GM12878 (cell line): Measurements from ENCODE around the gene ZFPM1. TPM values are rescaled to one million over a fixed set of nuclear protein-coding genes. Genes with fewer than 3 reads are reported as not detected.

Experiments
- ATAC-seq: fragments of 200-7000 bp; cut with Tn5 transposase; 3 replicates; pipeline ENCODE4 v1.9.1; 2020; ENCODE audit warnings: mild to moderate bottlenecking, moderate library complexity
- BruUV-seq: library from RNA; stranded (reverse); fragments of 400-500 nt; replicated peaks from 2 replicates; lab custom pipeline; 2021; lab: Mats Ljungman, UMichigan
- CTCF ChIA-PET: fragments of 300-600 bp; sonication (Branson Sonifier 250); formaldehyde crosslinking; extraction: SDS; loops from one replicate; lab custom pipeline; 2021; ENCODE audit warnings: inconsistent platforms; lab: Yijun Ruan, JAX
- POLR2A ChIA-PET: fragments of 350-600 bp; formaldehyde crosslinking; extraction: SDS; loops from one replicate; lab custom pipeline; 2021; ENCODE audit warnings: inconsistent platforms; lab: Charles Lee
- RAD21 ChIA-PET: fragments of 300-600 bp; sonication (Branson Sonifier 250); formaldehyde crosslinking; loops from one replicate; lab custom pipeline; 2023; ENCODE audit warnings: antibody characterized with exemption; ENCODE audit not compliant: unreplicated experiment; lab: Charles Lee
- SMC1A ChIA-PET: fragments of 300-600 bp; sonication (Branson Sonifier 250); formaldehyde crosslinking; loops from one replicate; lab custom pipeline; 2023; ENCODE audit not compliant: unreplicated experiment, uncharacterized antibody; lab: Charles Lee
- DNase-seq: peaks from one replicate; pipeline ENCODE4 v3.0.0-alpha.2; 2011; ENCODE audit warnings: low read depth, low spot score
- FAIRE-seq: peaks from 3 replicates; lab custom pipeline; 2011; peaks lifted over from hg19 to GRCh38; lab: Jason Lieb, UNC
- H2AFZ ChIP-seq: 2 replicates; pipeline ENCODE4 v1.6.0; 2011; ENCODE audit warnings: low read depth, low read length, control low read depth; ENCODE audit not compliant: control insufficient read depth
- H3K27ac ChIP-seq: 2 replicates; pipeline ENCODE4 v1.5.1; 2011; ENCODE audit warnings: control low read depth; ENCODE audit not compliant: control insufficient read depth, insufficient read depth
- H3K27me3 ChIP-seq, 2 experiments: replicated peaks in 1 of 2; 2 replicates each; pipeline versions ENCODE4 v1.6.0 to v1.6.1; 2011; ENCODE audit warnings: low read length in 1 of 2; ENCODE audit not compliant: control insufficient read depth in 2 of 2, insufficient read depth in 2 of 2
- H3K36me3 ChIP-seq, 2 experiments: 2 replicates each; pipeline ENCODE4 v1.5.1; 2011; ENCODE audit warnings: low read length in 1 of 2; ENCODE audit not compliant: control insufficient read depth in 2 of 2, insufficient read depth in 2 of 2
- H3K4me1 ChIP-seq: 2 replicates; pipeline ENCODE4 v1.6.1; 2011; ENCODE audit warnings: mild to moderate bottlenecking, low read length, moderate library complexity, mixed read lengths; ENCODE audit not compliant: control insufficient read depth, insufficient read depth
- H3K4me2 ChIP-seq: 2 replicates; pipeline ENCODE4 v1.6.0; 2011; ENCODE audit warnings: control low read depth; ENCODE audit not compliant: control insufficient read depth, insufficient read depth
- H3K4me3 ChIP-seq: fragments of 200-600 bp; sonication (generic); 2 replicates; pipeline ENCODE4 v1.5.1; 2016
- H3K79me2 ChIP-seq: 2 replicates; pipeline ENCODE4 v1.6.0; 2011; ENCODE audit warnings: low read length; ENCODE audit not compliant: control insufficient read depth, insufficient read depth
- H3K9ac ChIP-seq: 2 replicates; pipeline ENCODE4 v1.8.0; 2011; ENCODE audit warnings: low read length, control low read depth, mixed read lengths; ENCODE audit not compliant: control insufficient read depth, insufficient read depth
- H3K9me3 ChIP-seq: replicated peaks from 3 replicates; pipeline ENCODE4 v1.5.1; 2011; ENCODE audit warnings: mild to moderate bottlenecking, low read length; ENCODE audit not compliant: control insufficient read depth, insufficient read depth
- H4K20me1 ChIP-seq: 2 replicates; pipeline ENCODE4 v1.6.0; 2011; ENCODE audit not compliant: control insufficient read depth, insufficient read depth
- CBX3 ChIP-seq: fragments of 200-600 bp; sonication (generic); IDR thresholded peaks from 2 replicates; pipeline ENCODE4 v1.6.1; 2016; ENCODE audit warnings: low read depth, borderline replicate concordance
- ESRRA ChIP-seq: IDR thresholded peaks from 2 replicates; pipeline ENCODE4 v1.6.1; 2012; ENCODE audit warnings: mild to moderate bottlenecking, low read length, improper control_type of control experiment
- KAT2A ChIP-seq: conservative IDR thresholded peaks from 2 replicates; pipeline ENCODE4 v1.6.1; 2011; ENCODE audit warnings: low read depth, low read length; ENCODE audit not compliant: control insufficient read depth
- NBN ChIP-seq: fragments of 450-650 bp; IDR thresholded peaks from 2 replicates; pipeline ENCODE4 v1.6.1; 2016
- NFIC ChIP-seq: IDR thresholded peaks from 2 replicates; pipeline ENCODE4 v1.6.1; 2012; ENCODE audit warnings: low read depth, mild to moderate bottlenecking, inconsistent platforms, low read length, moderate library complexity
- NR2F1 ChIP-seq: fragments of 450-650 bp; conservative IDR thresholded peaks from 2 replicates; pipeline ENCODE4 v1.6.1; 2017; ENCODE audit warnings: mild to moderate bottlenecking
- RAD51 ChIP-seq: fragments of 450-650 bp; IDR thresholded peaks from 2 replicates; pipeline ENCODE4 v1.6.1; 2016; ENCODE audit warnings: moderate library complexity, mild to moderate bottlenecking, inconsistent platforms
- TARDBP ChIP-seq: IDR thresholded peaks from 2 replicates; pipeline ENCODE4 v1.6.1; 2016; ENCODE audit warnings: borderline replicate concordance
- ZBED1 ChIP-seq: IDR thresholded peaks from 2 replicates; pipeline ENCODE4 v1.6.1; 2016; ENCODE audit warnings: borderline replicate concordance
- WGBS: methylation state at CpG from one replicate; pipeline ENCODE4 v1.1.6; 2016; ENCODE audit warnings: low lambda C conversion rate; ENCODE audit not compliant: insufficient replicate concordance, insufficient coverage; ENCODE audit errors: missing lambda C conversion rate; 5-methylcytosine and 5-hydroxymethylcytosine counted together
- in situ Hi-C: fragments of 300-500 bp; cut with MboI; formaldehyde crosslinking; loops from 9 replicates; pipeline ENCODE4 v1.14.3; 2018; ENCODE audit warnings: mixed read lengths
- intact Hi-C: fragments of 100-400 bp; cut with micrococcal nuclease; formaldehyde crosslinking; loops from one replicate; pipeline ENCODE4 v1.14.2; 2022; ENCODE audit not compliant: unreplicated experiment
- polyA plus RNA-seq, 11 experiments: library from polyadenylated mRNA; depleted of rRNA in 4 of 11; unstranded in 6 of 11; stranded (reverse) in 5 of 11; fragments of >200 nt; fragmentation: Nextera tagmentation in 4 of 11; fragmentation: Illumina TruSeq in 1 of 11; extraction: Ambion mirVana in 4 of 11; extraction: Trizol in 1 of 11; gene quantifications; 1 replicate in 1 of 11; 2 replicates in 10 of 11; pipeline versions ENCODE4 v1.2.1 to v1.2.3, GENCODE V29; 2011 to 2016; ENCODE audit warnings: inconsistent platforms in 2 of 11, missing spikeins in 2 of 11, low read depth in 1 of 11
- total RNA-seq, 4 experiments: library from RNA; depleted of rRNA in 3 of 4; stranded (reverse); fragments of >200 nt in 3 of 4; fragmentation: Illumina TruSeq in 1 of 4; extraction: Trizol in 1 of 4; gene quantifications; 2 replicates each; pipeline versions ENCODE4 v1.2.1 to v1.2.3, GENCODE V29; 2013 to 2021
- TF ChIP-seq, protein P1 (sequence below): fragments of 450-650 bp; IDR thresholded peaks from 2 replicates; pipeline ENCODE4 v1.6.1; 2014; ENCODE audit warnings: mild to moderate bottlenecking
- TF ChIP-seq, protein P2 (sequence below): IDR thresholded peaks from 2 replicates; pipeline ENCODE4 v1.6.1; 2012; ENCODE audit warnings: low read depth, low read length, improper control_type of control experiment
- TF ChIP-seq, protein P3 (sequence below): IDR thresholded peaks from 2 replicates; pipeline ENCODE4 v1.6.1; 2011; ENCODE audit warnings: mild to moderate bottlenecking, low read depth, low read length, moderate library complexity; ENCODE audit not compliant: insufficient replicate concordance
- TF ChIP-seq, protein P4 (sequence below): fragments of 450-650 bp; formaldehyde crosslinking; IDR thresholded peaks from 2 replicates; pipeline ENCODE4 v1.4.0; 2020; ENCODE audit warnings: mild to moderate bottlenecking, moderate library complexity
- TF ChIP-seq, protein P5 (sequence below), 3 experiments: IDR thresholded peaks in 2 of 3; conservative IDR thresholded peaks in 1 of 3; 2 replicates each; pipeline ENCODE4 v1.5.1; 2011; ENCODE audit warnings: low read depth in 3 of 3, low read length in 3 of 3, mild to moderate bottlenecking in 3 of 3, control low read depth in 2 of 3, moderate library complexity in 2 of 3, inconsistent platforms in 1 of 3, mixed read lengths in 1 of 3; ENCODE audit not compliant: control insufficient read depth in 2 of 3, insufficient read depth in 1 of 3; ENCODE audit errors: extremely low read depth in 1 of 3

The ZFPM1 gene
- total and polyA plus RNA-seq, 10 of the 15 experiments (the other 5 are each of a cell fraction or from before 2014, with no cell fraction given) = 0.02 to 5.1 (median 0.30) TPM

DNA sequence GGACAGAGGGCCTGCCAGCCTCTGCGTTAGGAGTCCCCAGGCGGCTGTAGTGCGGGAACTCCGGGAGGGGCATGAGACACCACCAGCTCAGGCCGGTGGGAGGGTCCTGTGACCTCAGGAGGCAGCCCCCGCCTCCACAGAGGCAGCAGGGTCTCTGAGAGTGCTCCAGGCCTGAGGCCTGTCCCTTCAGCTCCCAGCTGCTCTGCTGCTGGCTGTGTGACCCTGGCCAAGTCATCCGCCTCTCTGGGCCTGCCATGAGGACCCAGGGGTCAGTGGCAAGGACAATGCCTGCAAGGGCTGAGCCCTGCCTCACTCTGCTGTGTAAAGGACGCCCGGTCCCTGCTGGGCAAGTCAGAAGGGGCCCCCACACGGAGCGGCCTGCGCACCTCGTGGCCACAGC lies 27.1 kb upstream of the ZFPM1 start (continued):
- TF ChIP-seq, protein P1, sequence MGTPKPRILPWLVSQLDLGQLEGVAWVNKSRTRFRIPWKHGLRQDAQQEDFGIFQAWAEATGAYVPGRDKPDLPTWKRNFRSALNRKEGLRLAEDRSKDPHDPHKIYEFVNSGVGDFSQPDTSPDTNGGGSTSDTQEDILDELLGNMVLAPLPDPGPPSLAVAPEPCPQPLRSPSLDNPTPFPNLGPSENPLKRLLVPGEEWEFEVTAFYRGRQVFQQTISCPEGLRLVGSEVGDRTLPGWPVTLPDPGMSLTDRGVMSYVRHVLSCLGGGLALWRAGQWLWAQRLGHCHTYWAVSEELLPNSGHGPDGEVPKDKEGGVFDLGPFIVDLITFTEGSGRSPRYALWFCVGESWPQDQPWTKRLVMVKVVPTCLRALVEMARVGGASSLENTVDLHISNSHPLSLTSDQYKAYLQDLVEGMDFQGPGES = no peak
- TF ChIP-seq, protein P2, sequence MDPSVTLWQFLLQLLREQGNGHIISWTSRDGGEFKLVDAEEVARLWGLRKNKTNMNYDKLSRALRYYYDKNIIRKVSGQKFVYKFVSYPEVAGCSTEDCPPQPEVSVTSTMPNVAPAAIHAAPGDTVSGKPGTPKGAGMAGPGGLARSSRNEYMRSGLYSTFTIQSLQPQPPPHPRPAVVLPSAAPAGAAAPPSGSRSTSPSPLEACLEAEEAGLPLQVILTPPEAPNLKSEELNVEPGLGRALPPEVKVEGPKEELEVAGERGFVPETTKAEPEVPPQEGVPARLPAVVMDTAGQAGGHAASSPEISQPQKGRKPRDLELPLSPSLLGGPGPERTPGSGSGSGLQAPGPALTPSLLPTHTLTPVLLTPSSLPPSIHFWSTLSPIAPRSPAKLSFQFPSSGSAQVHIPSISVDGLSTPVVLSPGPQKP = no peak
- TF ChIP-seq ZBED1 (no peak), TARDBP (no peak)

DNA sequence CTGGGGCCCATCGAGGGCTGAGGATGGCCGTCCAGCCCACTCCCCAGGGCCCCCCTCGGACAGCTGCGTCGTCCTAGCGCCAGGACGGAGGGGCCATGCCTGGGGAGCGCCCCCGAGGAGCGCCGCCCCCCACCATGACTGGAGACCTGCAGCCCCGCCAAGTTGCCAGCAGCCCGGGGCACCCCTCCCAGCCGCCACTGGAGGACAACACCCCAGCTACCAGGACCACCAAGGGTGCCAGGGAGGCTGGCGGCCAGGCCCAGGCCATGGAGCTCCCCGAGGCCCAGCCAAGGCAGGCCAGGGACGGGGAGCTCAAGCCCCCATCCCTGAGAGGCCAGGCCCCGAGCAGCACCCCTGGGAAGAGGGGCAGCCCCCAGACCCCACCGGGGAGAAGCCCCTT lies 25.7 kb upstream of the ZFPM1 start:
- H3K4me3 ChIP-seq = no peak overlapping the region
- no TSS peak for BruUV-seq
- no peaks in the 10 kb centered on the region for H3K4me1 ChIP-seq
- H2AFZ ChIP-seq = no peak overlapping the region
- DNase-seq = no peak
- CTCF ChIA-PET = interaction anchor here (1.5 kb wide), 1 partner anchor 11 kb away, joined by 7 read pairs; no protein-coding TSS in a partner anchor
- H4K20me1 ChIP-seq = no peaks in the 10 kb centered on the region
- intact Hi-C loops (no loop called here), in situ Hi-C loops (loop anchor here (25.0 kb wide), 1 partner anchor 465 kb away; the partner anchor contains the start of gene BANP)
- SMC1A ChIA-PET = no interaction called here
- no peak overlapping the region for H3K9ac ChIP-seq
- H3K27me3 ChIP-seq = no peaks in the 10 kb centered on the region
- H3K36me3 ChIP-seq = no peaks in the 10 kb centered on the region
- 43% methylated on average over 16 of the region's 19 CpGs for WGBS
- H3K4me2 ChIP-seq = no peak overlapping the region
- POLR2A ChIA-PET = no interaction called here
- H3K79me2 ChIP-seq = no peaks in the 10 kb centered on the region
- no peak for ATAC-seq
- no peak for FAIRE-seq
- no peaks in the 10 kb centered on the region for H3K9me3 ChIP-seq
- RAD21 ChIA-PET = no interaction called here
- no peak overlapping the region for H3K27ac ChIP-seq
- TF ChIP-seq, protein P3, sequence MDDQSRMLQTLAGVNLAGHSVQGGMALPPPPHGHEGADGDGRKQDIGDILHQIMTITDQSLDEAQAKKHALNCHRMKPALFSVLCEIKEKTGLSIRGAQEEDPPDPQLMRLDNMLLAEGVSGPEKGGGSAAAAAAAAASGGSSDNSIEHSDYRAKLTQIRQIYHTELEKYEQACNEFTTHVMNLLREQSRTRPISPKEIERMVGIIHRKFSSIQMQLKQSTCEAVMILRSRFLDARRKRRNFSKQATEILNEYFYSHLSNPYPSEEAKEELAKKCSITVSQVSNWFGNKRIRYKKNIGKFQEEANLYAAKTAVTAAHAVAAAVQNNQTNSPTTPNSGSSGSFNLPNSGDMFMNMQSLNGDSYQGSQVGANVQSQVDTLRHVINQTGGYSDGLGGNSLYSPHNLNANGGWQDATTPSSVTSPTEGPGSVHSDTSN = no peak
- TF ChIP-seq, protein P4, sequence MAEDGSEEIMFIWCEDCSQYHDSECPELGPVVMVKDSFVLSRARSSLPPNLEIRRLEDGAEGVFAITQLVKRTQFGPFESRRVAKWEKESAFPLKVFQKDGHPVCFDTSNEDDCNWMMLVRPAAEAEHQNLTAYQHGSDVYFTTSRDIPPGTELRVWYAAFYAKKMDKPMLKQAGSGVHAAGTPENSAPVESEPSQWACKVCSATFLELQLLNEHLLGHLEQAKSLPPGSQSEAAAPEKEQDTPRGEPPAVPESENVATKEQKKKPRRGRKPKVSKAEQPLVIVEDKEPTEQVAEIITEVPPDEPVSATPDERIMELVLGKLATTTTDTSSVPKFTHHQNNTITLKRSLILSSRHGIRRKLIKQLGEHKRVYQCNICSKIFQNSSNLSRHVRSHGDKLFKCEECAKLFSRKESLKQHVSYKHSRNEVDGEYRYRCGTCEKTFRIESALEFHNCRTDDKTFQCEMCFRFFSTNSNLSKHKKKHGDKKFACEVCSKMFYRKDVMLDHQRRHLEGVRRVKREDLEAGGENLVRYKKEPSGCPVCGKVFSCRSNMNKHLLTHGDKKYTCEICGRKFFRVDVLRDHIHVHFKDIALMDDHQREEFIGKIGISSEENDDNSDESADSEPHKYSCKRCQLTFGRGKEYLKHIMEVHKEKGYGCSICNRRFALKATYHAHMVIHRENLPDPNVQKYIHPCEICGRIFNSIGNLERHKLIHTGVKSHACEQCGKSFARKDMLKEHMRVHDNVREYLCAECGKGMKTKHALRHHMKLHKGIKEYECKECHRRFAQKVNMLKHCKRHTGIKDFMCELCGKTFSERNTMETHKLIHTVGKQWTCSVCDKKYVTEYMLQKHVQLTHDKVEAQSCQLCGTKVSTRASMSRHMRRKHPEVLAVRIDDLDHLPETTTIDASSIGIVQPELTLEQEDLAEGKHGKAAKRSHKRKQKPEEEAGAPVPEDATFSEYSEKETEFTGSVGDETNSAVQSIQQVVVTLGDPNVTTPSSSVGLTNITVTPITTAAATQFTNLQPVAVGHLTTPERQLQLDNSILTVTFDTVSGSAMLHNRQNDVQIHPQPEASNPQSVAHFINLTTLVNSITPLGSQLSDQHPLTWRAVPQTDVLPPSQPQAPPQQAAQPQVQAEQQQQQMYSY (CRISPR knock-in tag) = no peak
- TF ChIP-seq CBX3 = no peak
- no peak for TF ChIP-seq NBN
- TF ChIP-seq KAT2A = no peak
- no peak for TF ChIP-seq NFIC
- TF ChIP-seq, protein P5, sequence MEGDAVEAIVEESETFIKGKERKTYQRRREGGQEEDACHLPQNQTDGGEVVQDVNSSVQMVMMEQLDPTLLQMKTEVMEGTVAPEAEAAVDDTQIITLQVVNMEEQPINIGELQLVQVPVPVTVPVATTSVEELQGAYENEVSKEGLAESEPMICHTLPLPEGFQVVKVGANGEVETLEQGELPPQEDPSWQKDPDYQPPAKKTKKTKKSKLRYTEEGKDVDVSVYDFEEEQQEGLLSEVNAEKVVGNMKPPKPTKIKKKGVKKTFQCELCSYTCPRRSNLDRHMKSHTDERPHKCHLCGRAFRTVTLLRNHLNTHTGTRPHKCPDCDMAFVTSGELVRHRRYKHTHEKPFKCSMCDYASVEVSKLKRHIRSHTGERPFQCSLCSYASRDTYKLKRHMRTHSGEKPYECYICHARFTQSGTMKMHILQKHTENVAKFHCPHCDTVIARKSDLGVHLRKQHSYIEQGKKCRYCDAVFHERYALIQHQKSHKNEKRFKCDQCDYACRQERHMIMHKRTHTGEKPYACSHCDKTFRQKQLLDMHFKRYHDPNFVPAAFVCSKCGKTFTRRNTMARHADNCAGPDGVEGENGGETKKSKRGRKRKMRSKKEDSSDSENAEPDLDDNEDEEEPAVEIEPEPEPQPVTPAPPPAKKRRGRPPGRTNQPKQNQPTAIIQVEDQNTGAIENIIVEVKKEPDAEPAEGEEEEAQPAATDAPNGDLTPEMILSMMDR (IDR thresholded peaks at IDR 0.05 in 2 of 3, conservative IDR thresholded peaks at IDR 0.05 in 1 of 3; ENCODE audit: control insufficient read depth in 2 of 3, extremely low read depth in 1 of 3, insufficient read depth in 1 of 3, low read depth in 3 of 3, low read length in 3 of 3) = no peak
- no peak for TF ChIP-seq NR2F1
- no peak for TF ChIP-seq RAD51
- no peak for TF ChIP-seq ESRRA
